NCI-H345 treated with DMSO at 0.1 percent for 48 hours (cell line): ENCODE results near the gene CDC26.

ENCODE experiments used
- DNase-seq: peaks from one replicate; lab custom pipeline; 2025; ENCODE audit not compliant: unreplicated experiment; lab: John Stamatoyannopoulos, UW

Gene CDC26

DNA sequence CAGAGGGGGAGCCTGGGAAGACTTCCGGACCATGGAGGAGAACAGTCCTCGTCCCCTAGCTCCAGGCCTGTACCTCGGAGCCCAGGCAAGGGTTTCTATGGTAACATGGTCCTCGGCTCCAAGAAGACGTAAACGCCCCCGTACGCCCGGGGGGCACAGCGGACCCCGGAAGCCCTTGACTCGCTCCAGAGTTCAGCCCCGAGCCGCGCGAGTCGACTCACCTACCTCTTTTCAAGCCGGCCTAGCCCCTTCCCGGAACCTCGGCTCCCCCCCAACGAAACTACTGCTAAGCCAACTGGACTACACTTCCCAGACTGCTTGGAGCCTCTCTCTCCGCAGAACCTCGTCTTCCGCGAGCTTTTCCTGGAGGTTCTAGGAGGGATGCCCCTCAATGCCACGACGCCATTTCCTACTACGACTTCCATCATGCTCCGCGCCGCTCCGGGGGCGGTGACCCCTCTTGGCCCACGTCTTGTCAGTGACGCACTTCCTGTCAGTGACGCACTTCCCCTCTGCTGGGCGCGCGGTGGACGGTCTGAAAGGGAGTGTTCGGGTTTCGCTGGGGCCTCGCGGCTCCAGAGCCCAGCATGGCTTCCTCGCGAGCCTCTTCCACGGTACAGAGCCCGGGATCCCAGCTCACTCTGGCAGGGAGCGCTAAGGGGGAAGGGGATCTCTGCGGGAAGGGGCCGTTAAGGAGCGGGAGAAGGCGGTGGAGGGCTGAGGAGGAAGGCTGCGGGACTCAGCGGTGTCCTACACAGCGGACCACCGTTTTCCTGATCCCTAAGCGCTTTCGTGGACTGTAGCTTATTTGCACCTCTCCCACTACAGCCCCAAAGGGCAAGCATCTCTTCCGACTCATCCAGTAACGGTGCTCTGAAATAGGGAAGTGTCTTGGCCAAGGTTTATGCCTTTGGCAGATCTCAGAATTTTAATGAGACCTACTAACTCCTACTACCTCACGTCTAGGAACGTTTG is at the start of gene CDC26, which contains the start of gene PRPF4:
Gene CDC26 (minus strand): TSS at position 416 of the 975 bp plus-strand sequence. CDS start 3,065 bp downstream, outside the sequence.
Gene PRPF4 (plus strand): TSS at position 502 of the 975 bp plus-strand sequence. CDS start 86 bp downstream, at position 588.
- peak; percentile 96 for DNase-seq

DNA sequence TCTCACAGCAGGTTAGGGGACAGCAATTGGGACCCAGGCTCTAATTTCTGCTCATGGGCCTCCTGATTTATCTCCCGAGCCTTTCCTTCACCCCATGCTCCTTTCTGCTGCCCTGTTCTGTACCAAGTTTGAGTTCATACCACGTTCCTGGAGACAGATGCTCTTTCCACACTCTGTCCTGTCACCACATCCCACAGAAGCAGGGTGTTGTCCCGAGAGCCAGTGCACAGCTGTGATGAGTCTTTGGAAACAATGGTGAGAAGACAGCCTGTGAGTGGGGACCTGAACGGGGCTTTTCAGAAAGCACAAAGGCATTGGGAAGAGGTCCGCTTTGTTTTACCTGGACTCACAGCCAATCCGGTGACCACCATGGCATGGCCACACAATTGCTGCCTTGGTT is 47.3 kb upstream of the CDC26 start:
- no peak for DNase-seq

DNA sequence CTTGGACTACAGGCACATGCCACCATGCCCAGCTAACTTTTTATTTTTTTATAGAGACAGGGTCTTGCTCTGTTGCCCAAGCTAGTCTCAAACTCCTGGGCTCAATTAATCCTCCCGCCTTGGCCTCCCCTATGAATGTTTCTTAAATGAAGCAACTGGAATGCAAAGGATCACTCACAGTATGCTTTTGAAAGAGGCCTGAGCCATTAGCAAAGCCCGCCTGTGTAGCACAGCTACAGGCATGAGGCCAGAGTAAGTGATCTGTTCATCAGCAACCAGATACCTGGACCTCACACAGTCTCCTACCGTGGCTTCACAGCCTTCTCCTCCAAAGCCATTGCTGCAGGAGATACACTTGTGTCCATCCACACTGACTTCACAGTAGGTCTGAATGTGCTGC is 44.7 kb upstream of the CDC26 start:
- DNase-seq: no peak

DNA sequence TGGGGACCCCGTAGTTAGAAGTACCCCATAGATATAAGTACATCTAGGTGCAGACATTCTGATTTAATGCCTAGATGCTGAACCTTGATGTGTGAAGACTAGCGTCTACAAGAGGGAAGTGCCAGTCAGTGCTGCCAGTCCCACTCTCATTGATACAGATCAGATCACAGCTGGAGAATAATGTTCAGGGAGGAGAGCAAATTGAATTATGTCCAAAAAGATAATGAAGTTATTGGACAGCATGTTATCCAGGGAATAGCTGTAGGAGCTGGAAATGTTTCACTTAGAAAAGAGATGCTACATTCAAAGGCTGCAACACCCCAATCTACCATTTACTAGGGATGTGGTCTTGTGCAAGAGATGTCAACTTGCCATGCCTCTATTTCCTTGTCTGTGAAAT is 43.7 kb upstream of the CDC26 start:
- no peak for DNase-seq

DNA sequence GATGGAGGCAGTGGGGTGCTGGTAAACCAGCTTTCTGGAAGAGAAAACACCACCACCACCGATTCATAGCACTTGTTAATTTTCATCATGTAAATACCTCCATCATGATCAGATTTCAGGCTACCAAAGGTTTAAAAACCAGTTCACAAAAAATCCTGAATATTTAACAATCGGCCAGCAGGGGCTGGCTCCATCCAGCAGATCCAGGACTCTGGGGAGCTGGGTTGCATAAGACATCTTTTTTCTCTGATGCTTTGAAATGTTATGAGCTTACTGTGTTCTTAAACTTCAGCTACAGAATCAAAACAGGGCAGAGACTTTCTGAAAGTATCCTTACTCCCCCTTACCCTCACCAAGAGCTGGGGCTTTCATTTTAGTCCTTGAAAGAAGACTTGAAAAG is 42.4 kb upstream of the CDC26 start:
- DNase-seq: no peak

DNA sequence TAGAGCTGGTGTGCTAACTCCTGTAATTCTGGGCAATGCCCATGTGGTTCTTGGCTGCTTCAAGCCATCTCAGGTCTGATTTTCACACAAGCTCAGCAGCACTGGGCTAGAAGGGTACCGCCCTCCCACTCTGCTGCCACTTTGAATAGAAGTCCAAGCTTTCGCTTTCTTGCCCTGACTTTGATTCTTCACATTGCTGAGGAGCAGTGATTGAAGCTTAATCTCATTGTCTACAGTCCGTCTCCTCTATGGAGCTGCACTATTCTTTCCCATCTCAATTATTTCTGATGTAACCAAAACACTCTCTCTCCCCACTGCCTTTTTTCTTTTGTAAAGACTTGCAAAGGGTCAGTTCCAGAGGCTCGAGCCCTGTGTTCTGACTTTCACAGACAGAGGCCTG is 40.7 kb upstream of the CDC26 start:
- DNase-seq: no peak

DNA sequence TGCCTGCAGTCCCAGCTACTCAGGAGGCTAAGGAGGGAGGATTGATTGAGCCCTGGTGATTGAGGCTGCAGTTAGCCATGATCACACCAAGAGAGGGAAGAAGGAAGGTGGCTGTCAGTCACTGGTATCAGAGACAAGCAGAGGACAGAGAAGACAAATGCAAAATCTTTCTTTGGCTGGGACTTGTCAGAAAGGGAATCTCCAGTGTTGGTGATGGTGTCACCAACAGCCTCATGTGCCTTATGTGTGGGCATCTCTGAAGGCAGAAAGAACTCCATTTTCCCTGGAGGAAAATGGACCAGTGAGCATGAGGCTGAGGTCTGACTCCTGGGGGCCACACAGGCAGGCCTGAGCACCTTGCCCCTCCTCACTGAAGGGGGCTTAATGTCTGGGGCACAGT is 39.9 kb upstream of the CDC26 start:
- no peak for DNase-seq

DNA sequence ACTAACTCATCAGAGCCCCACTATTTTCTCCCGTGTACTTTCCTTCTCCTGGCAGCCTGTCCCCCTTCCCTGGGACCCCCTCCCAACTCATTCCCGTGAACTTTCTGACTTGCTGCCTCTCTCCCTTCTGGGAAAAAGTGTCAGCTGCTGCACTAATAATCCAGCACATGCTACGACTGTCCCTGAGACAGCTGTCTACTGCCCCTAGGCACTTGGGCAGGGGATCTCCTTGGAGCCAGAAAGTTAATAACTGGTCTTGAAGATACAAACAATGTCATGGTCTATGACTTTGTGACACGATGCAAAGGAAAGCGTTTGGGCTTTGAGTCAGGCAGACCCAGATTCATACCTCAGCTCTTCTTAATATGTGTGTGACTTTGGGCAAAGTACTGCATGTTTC is 37.9 kb upstream of the CDC26 start:
- DNase-seq: no peak

DNA sequence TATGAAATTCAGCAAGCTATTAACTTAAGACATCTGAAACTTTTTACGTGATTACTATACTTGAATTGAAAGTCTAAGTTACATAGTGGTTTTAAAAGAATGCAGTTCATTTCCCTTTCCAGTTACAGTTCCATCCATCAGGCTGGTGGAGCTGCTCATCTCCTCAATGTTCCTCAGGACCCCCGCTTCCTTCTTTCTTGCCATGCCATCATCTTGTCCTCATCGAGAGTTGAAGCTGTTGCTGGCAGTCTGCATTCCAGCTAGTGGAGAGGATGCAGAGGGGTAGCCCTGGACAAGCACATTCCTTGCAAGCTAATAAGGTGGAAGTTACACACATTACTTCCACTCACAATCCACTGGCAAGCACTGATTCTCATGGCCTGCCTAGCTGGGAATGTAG is 36.6 kb upstream of the CDC26 start:
- DNase-seq: no peak

DNA sequence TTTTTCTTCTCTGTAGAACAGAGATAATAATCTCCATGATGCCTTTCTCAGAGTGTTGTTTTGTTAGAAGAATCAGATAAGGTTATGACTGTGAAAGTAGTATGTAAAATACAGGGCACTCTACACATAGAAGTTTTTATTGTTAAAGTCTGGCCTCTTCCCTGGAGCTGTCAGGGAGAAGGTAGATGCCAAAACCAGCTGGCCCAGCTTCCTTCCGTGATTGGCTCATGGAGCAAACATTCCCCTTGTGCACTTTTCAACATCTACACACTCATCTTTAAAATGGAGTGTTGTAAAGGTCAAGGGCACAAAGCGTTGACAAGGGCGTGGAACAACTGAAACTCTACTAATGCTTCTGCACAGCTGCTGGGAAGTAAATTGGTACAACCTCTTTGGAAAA is 35.2 kb upstream of the CDC26 start:
- no peak for DNase-seq

DNA sequence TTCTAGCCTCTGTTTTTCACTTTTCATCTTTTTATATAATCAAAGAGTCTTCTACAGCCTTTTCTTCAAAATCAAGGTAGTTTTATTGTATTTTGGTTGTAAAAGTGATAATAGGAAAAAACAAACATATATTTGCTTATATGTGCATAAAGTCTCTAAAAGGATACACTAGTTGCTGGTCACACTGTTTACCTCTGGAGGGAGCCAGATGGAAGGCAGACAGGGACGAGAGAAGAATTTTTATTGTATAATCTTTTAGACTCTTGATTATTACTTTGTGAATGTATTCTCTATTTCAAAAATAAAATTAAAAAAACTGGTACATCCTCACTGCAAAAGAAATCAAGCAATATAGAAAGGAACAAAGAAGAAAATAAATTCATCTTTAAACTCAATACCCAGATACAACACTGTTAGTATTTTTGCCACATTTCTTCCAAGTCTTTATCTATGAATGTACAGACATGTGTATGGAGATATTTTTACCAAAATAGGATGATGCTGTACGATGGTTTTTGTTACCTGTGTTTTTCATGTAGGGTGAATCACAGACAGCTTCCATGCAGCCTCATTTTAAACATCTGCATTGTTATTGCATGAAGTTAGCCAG is 33.9 kb upstream of the CDC26 start:
- no peak for DNase-seq

DNA sequence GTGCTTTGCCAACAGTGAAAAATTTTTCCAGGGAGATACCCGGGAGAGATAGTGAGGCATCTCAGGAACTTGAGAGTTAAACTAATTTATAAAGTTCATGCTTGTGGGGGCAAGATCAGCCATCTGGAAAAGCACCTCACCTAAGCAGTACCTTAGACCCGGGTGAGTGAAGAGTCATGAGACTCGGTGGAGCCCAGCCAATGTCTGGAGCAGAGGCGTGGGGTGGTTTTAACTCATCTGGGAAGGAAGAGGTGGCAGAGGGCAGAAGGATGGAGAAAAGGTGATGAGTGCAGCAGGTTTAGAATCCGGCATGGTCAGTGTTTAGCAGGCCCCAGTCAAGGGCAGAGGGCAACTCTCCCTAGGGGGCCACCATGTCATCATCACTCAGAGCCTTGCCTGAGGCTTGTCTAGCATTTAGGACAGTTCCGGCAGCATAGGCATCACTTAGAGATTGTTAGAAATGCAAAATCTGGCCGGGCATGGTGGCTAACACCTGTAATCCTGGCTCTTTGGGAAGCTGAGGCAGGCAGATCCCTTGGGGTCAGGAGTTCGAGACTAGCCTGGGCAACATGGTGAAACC is 32.1 kb upstream of the CDC26 start:
- DNase-seq: no peak

DNA sequence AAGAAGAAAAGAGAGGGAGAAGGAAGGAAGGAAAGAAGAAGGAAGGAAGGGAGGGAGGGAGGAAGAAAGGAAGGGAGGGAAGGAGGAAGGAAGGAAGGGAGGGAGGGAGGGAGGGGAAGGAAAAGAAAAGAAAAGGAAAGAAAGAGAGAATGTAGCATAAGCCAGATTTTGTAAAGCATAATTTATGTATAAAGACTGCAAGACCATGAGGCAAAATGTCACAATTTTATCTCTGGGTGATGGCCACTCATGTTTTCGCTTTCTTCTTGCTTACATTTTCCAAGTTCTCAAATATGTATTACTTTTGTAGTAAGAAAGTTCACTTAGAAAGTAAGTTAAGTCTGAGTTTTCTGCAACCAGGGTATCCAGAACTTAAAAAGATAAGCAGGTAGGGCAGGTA is 31.2 kb upstream of the CDC26 start:
- DNase-seq: no peak

DNA sequence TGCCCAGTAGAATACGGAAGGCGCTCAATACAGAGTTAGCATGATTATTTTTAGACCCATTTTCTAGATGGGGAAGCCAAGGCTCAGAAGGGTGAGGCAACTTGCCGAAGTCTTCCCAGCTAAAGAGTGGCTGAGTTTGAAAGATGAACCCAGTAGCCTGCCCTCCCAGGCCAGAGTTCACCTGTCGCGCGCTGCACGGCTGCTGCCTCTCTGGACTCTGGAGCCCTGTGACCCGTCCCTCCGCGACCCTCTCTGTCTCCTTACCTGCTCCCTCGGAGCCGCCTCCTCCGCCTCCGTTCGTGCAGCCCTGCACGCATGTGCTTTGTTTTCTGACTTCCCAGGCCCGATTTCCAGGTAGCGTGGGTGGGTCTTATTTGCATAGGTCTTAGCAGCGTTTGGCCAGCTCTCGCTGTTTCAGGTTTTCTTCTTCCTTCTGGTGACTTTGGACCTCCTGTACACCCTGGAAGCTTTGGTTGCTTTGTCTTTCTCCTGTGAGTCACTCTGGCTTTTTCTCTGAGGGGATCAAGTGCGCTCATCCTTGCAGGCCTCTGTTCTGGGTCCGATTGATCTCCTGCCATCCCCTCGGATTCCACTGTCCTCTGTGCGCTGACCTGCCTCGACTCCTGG is 27.5 kb upstream of the CDC26 start, which contains the start of gene RNF183:
Gene RNF183 (minus strand): TSS at position 585 of the 627 bp plus-strand sequence. CDS start 5,192 bp downstream, outside the sequence.
- no peak for DNase-seq

DNA sequence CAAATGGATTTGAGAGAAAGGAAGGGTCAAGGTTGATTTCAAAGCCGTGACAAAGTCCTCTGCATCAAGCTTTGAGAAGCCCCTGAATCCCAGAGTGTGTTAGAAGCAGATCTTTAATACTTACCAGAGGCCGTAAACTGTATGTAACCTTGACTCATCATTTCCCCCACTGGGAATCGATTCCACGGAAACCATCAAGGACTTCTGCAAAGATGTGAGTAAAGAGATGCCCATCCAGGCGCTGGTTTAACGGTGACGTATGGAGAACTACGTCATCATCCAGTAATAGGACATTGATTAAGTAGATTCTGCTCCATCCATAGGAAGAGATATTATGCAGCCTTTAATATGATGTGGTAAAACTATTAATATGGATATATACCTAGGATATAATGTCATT is 26.2 kb upstream of the CDC26 start:
- DNase-seq: no peak

DNA sequence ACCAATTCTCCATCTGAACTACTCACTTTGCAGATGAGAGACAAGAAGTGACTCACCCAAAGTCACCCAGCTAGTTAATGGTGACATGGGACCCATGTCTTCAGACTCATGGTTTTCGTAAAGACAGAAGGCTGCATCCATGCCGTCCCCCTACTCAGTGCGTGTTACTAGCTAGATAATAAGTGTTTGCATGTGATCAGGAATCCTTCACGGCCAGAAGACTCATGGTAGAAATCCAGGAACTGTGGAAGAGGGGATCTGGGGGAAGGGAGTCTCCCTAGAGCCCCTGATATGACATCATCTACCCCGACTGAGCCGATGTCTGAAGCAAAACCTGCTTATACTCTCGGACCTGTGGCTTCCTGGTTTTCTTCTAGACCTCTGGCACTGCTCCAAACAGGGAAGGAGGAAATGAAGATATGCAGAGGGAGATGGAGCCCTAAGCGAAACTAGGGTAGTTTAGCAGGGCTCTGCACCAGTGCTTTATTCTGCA is 24.5 kb upstream of the CDC26 start:
- DNase-seq: no peak

DNA sequence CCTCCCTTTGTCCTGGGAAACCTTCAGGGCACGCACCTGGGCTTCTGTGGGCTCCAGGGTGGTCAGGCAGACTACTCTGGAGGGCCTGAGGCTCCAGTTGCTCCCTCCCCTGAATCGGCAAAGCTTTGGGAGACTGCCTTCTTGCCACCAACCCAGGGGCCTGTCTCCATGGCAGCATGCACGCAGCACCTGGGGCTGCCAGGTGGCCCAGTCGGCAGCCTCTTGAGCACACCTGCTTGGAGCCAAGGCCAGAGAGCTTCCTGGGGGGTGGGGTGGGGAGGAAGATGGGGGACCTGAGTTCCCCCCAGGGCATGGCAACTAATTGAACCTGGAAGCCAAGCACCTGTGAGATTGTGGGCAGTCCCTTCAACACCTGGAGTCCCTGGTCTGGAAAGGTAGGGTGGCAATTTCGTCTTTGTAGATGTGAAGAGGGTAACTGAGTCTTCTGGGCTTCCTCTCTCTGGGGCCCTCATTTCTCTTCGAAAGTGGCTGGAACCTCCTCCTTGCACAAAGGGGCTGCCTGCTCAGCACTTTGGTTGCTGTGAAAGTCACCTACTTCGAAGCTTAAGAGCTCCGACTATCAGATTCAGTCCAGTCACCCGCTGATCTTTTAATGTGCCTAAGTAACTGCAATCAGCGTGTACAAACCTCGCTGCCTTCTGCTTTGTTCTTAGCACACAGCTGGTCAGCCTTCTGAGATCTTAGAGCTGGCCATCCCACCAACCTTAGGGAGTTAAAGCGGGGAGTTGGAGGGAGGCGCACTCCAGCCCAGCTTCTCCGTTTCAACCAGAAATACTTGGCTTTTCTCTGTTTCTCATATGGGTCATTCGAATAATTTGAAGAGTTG is 23.8 kb upstream of the CDC26 start:
- peak; percentile 85 for DNase-seq

DNA sequence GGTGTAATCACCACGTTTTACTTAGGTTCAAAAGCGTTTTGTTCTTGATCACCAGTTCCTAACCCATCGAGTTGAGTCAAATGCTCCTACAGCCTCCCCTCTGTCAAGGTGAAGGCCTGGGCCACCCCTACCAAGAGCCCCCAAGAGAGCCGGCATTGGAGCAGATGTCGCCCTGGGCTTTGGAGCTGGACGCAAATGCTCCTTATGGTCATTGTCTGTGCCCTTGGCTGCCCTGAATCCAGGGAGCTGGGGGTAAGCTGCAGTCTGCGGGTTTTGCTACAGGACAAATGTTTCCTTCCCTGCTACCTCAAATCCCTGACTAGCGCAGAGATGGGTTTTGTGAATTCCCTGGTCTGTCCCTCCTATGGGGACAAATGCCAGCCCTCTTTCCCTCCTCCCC is 22.9 kb upstream of the CDC26 start:
- no peak for DNase-seq

DNA sequence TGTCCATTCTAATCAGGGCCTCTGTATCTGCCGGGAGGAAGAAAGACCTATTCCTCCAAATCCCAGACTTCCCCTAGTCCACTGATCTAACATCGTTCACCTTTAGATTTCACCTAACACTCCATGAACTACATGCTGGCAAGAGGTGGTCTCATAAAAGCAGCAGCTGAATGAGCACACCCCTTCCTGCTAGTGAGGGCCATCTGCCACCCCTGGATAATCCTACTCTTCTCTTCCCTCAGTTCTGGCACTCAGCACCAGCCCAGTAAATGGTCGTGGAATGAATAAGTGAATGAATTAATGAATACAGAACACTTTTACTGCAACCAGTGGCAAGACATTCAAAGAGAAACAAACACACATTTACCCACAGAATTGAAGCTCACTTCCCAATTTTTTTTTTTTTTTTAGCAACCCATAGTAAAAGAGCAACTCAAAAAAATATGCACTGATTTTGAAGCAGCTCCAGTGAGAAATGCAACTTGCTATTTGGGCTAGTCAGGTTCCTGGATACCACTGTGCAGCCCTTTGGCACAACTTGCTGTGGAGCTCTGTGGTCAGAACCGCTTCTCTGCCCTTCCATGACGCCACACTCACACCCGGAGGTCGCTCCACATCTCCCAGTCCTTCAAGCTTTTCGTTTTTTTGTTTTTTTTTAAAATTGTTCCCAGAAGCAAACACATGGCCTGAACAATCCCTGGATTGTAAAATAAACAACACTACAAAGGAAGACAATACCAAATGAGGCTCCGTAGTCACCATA is 21.6 kb upstream of the CDC26 start:
- DNase-seq: no peak
